ENCODE data around the gene GPR141. TPM values are rescaled to one million over a fixed set of nuclear protein-coding genes. Genes with fewer than 3 reads are reported as not detected.

The GPR141 gene
- total and polyA plus RNA-seq, 2 of the 13 experiments (the other 11 are each of a cell fraction or from before 2014, with no cell fraction given): not detected

- no peaks in the 10 kb centered on the region for H3K27me3 ChIP-seq (ENCODE audit: control insufficient read depth in 1 of 2, insufficient read depth in 2 of 2, low read length in 2 of 2)
- no peak overlapping the region for H3K9ac ChIP-seq (ENCODE audit: insufficient read depth, low read depth, low read length)
- ATAC-seq (no peak), DNase-seq (ENCODE audit: low spot score) (no peak), FAIRE-seq (no peak)
- H3K9me3 ChIP-seq (ENCODE audit: low read length): no peaks in the 10 kb centered on the region; the same call in 1 of the 2 replicates
- H3K79me2 ChIP-seq (ENCODE audit: insufficient read depth, low read length): no peaks in the 10 kb centered on the region
- TF ChIP-seq EEA1 (CRISPR knock-in tag; IDR thresholded peaks at IDR 0.05; ENCODE audit: borderline replicate concordance) (no peak), PITX1 (CRISPR knock-in tag; IDR thresholded peaks at IDR 0.05) (no peak), DPF2 (CRISPR knock-in tag; IDR thresholded peaks at IDR 0.05; ENCODE audit: borderline replicate concordance, low read depth) (no peak), TRIM22 (IDR thresholded peaks at IDR 0.05) (no peak), NPAS2 (CRISPR knock-in tag; IDR thresholded peaks at IDR 0.05; ENCODE audit: borderline replicate concordance) (no peak), ZNF710 (CRISPR knock-in tag; IDR thresholded peaks at IDR 0.05; ENCODE audit: borderline replicate concordance) (no peak), PRDM10 (CRISPR knock-in tag; IDR thresholded peaks at IDR 0.05; ENCODE audit: low read depth) (no peak)
- in situ Hi-C loops (cut with HindIII; ENCODE audit: extremely low pct_ligation_motif_present, low pct_unique_long_range_greater_than_20kb) (no loop called here), intact Hi-C loops (cut with micrococcal nuclease; ENCODE audit: unreplicated experiment) (no loop called here)
- H3K36me3 ChIP-seq (replicated peaks in 1 of 2; ENCODE audit: control insufficient read depth in 1 of 2, insufficient read depth in 2 of 2, low read length in 2 of 2): no peaks in the 10 kb centered on the region
- ChIA-PET CTCF (ENCODE audit: low intra/inter-chr PET ratio, low total read pairs) (no interaction called here), POLR2A (no interaction called here)
- H3K4me3 ChIP-seq (replicated peaks in 1 of 3; ENCODE audit: insufficient read depth in 1 of 3, low read depth in 2 of 3, low read length in 3 of 3): no peak overlapping the region
- H3K4me1 ChIP-seq (ENCODE audit: insufficient read depth, low read length): no peaks in the 10 kb centered on the region
- WGBS (ENCODE audit: low lambda C conversion rate): 43% methylated on average over 1 of the region's 1 CpG
- H4K20me1 ChIP-seq (ENCODE audit: insufficient read depth, low read length): no peaks in the 10 kb centered on the region
- no peak overlapping the region for H3K4me2 ChIP-seq (ENCODE audit: low read depth, low read length)
- H3K27ac ChIP-seq (ENCODE audit: extremely low read length, insufficient read depth, low read length): no peak overlapping the region
- BruUV-seq (replicated peaks): no TSS peak
- H2AFZ ChIP-seq (ENCODE audit: low read length): no peak overlapping the region
Observed at GRCh38 chr7:37768611-37769010, 85.0 kb downstream of the GPR141 start.
